ENCODE data around the gene NOXA1.

GRCh38 chr9:137454597-137455358 is 31.6 kb downstream of the NOXA1 start:
- TF ChIP-seq TAF1 (IDR thresholded peaks at IDR 0.05; ENCODE audit: low read depth), result no peak
- no peak for TF ChIP-seq EZH2 (IDR thresholded peaks at IDR 0.05; ENCODE audit: borderline replicate concordance, insufficient read depth, low read length, poor library complexity, severe bottlenecking)
- TF ChIP-seq POLR2AphosphoS5 (IDR thresholded peaks at IDR 0.05), result no peak
- no peak for TF ChIP-seq CTCF (IDR thresholded peaks at IDR 0.05; ENCODE audit: poor library complexity, severe bottlenecking)
- no peak for TF ChIP-seq MXI1 (conservative IDR thresholded peaks at IDR 0.05; ENCODE audit: poor library complexity, severe bottlenecking)
- TF ChIP-seq REST (IDR thresholded peaks at IDR 0.05; ENCODE audit: borderline replicate concordance), result no peak
- no peak for TF ChIP-seq RAD21 (conservative IDR thresholded peaks at IDR 0.05)
- TF ChIP-seq EP300 (conservative IDR thresholded peaks at IDR 0.05; ENCODE audit: poor library complexity, severe bottlenecking), result no peak
- TF ChIP-seq SMC3 (conservative IDR thresholded peaks at IDR 0.05; ENCODE audit: poor library complexity), result no peak

All from neural cell (in vitro differentiated cells).